OCI-LY3 (cell line): ENCODE measurements around the gene HMX1.

ENCODE experiments used
- CTCF ChIP-seq: fragments of 200-600, 300-600 bp; sonication (generic); IDR thresholded peaks from 2 replicates; pipeline ENCODE4 v1.5.1; 2014; ENCODE audit warnings: antibody characterized with exemption, low read length, low read depth
- EZH2phosphoT487 ChIP-seq: fragments of 200-600 bp; shearing (Covaris generic); IDR thresholded peaks from 2 replicates; pipeline ENCODE4 v1.6.1; 2018; ENCODE audit warnings: antibody characterized with exemption, mixed run types, low read depth

- no peak for TF ChIP-seq CTCF
- no peak for TF ChIP-seq EZH2phosphoT487
Observed at GRCh38 chr4:8871417-8872401, at the start of gene HMX1.
